IPS-NIHi11 (cell line): Measurements from ENCODE around the gene PEX6.

Experiments used
- DNase-seq: peaks from one replicate; pipeline ENCODE4 v3.0.0; 2012; ENCODE audit warnings: mixed read lengths, low spot score

PEX6 gene

DNA sequence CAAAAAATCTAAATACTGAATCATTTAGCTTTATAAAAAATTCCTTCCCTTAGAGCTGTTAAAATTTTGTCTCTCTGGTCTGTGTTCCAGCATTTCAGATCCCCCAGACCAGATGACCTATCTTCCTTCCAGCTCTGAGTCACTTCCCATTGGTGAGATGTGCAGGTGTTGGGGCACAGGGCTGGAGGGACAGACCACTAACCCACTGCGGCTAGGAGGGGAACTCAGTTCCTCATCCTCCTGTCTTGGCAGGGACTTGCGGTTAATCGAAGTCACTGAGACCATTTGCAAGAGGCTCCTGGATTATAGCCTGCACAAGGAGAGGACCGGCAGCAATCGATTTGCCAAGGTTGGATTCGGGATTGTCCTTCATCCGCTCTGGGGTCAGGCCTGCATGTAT, 43.7 kb downstream of the PEX6 start:
- no peak for DNase-seq

DNA sequence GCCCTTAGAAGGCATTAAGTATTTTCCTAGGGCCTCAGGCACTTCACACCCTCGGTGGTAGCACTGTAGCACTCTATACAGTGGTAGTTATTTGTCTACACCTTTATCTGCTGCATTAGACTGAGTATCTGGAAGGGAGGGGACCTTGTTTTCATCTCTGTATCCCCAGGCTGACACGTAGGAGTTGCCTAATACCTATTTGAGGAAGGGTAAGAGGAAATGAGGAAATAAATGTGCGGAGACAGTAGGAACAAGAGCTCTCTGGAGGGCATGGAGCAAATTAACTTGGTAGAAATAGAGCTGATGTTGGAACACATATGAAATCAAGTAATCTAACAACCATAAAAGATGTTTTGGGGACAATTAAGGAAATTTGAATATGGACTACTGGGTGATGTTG, 45.8 kb downstream of the PEX6 start:
- DNase-seq: no peak

DNA sequence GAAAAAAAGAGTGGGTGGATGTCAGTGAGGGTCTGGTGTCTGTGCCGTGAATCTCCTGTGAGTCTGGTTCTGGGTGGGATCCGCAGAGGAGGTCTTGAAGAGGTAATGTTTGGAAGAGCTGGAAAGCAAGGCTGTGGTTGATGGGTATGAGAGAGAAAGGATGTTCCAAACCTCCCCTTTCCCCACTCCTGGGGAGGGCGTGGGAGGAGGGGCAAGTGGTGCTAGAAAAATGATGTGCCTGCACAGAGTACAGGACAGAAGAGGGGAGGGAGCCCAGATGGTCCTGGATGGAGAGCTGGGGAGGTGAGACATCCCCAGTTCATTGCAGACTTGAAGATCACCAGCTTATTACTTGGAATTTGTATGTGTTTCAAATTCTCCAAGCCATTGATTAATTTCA, 46.6 kb downstream of the PEX6 start:
- DNase-seq: no peak

DNA sequence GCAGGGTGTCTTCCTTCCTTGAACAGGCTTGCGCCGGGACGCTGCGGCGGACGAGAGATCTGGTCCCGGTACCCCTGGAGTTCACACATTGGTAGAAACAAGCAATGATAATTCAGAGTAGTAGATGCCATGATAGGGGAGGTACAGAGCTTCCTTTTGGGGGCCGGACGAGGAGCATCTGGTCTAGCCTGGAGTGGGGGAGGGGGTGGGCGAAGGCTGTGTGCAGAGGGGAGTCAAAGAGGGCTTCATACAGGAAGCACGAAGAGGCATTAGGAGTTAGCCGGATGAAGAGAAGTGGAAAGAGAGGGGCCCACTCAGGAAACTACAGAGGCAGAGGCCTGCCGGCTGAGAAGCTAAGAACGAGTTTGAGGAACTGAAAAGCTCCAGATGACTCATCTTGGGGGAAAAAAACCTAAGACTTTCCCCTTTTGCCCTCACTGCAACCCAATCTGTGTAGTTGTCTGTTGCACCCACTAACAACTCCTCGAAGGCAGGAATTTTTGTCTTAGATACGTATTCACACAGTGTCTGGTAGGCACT, 49.1 kb downstream of the PEX6 start:
- DNase-seq: no peak

DNA sequence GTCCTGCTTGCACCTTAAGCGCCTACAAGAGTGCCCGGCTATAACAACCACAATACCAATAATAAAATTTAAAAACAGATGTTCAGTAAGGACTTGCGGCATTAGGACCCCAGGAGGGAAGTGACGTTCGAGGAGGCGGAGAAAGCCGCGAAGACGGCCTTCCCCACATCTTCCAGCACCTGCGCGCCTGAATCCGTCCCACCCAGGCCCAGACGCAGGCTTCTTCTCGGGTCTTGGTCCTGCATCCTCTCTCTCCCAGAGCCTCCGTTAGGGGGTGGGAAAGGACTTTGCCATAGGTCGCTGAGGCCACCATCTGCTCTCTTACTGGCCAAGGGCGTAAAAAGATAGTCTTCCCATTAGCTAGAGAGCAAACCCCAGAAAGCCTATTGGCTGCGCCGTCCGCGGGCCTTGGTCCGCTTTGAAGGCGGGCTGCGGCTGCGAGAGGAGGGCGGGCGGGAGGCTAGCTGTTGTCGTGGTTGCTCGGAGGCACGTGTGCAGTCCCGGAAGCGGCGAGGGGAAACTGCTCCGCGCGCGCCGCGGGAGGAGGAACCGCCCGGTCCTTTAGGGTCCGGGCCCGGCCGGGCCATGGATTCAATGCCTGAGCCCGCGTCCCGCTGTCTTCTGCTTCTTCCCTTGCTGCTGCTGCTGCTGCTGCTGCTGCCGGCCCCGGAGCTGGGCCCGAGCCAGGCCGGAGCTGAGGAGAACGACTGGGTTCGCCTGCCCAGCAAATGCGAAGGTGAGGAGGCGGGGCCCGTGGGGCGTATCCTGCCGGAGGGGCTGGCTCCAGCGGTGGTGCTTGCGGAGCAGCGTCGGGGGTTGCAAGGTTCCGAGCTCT, 49.8 kb downstream of the PEX6 start, which contains the start of gene CNPY3:
CNPY3 (plus strand) TSS at position 495 of the 835 bp plus-strand sequence; CDS start at position 586, 91 bp downstream.
- DNase-seq: peak; percentile 91

DNA sequence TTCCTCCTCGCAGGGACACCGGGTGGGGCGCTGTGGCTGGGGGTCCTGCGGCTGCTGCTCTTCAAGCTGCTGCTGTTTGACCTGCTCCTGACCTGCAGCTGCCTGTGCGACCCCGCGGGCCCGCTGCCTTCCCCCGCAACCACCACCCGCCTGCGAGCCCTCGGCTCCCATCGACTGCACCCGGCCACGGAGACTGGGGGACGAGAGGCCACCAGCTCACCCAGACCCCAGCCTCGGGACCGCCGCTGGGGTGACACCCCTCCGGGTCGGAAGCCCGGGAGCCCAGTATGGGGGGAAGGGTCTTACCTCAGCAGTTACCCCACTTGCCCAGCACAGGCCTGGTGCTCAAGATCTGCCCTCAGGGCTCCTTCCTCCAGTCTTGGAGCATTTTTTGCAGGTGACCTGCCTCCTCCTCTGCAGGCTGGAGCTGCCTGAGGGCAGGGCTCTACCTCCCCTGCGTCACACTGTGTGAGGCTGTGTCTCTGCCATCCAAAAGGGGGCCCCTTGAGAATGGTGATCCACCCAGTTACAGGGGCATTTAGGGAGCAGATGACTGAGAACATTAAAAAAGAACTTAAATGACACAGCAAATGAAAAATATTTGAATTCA, 53.6 kb downstream of the PEX6 start:
- DNase-seq: peak; percentile 34

DNA sequence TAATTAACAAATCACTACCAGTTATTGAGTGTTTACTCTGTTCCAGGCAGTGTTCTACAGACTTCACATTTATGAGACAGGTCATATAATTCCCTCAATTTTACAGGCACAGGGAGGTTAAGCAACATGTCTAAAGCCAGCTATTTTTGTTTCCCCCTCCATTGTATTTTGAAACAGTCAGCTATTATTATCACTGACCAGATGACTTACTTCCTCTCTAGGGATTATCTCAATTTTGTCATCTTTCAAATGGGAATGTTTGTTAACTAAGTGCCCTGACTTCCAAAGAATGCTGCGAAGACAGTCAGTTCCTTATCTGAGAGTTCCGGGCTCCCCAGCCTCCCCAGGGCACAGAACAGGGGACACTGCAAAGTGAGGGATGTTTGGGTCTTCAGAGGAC, 55.3 kb downstream of the PEX6 start:
- DNase-seq: no peak

DNA sequence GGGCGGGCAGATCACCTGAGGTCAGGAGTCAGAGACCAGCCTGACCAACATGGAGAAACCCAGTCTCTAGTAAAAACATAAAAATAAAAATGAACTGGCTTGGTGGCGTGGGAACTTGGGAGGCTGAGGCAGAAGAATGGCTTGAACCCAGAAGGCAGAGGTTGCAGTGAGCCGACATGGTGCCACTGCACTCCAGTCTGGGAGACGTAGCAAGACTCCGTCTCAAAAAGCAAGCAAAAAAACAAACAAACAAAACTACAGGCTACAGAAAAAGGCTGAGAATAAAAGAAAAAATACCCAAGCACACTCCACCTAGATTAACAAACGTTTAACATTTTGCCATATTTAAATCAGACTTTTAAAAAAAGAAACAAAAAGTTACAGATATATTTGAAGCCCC, 57.2 kb downstream of the PEX6 start:
- no peak for DNase-seq

DNA sequence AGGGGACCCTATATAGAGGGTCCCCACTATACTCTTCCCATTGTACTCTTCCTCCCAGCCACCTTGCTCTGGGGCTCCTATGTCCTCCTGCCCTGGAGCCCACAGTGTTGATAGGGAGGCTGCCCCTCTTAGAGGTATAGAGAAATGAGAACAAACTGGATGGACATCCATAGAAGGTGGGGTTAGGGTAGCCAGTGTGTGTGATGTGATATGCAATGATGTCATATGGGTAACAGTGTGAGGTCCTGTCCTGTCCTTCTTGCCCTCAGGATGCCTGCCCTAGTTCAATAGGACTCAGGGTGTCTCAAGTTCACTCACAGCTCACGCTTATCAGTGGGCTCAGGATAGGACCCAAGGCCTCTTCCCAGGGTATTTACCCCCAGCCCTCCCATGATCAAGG, 62.7 kb downstream of the PEX6 start:
- DNase-seq: no peak

DNA sequence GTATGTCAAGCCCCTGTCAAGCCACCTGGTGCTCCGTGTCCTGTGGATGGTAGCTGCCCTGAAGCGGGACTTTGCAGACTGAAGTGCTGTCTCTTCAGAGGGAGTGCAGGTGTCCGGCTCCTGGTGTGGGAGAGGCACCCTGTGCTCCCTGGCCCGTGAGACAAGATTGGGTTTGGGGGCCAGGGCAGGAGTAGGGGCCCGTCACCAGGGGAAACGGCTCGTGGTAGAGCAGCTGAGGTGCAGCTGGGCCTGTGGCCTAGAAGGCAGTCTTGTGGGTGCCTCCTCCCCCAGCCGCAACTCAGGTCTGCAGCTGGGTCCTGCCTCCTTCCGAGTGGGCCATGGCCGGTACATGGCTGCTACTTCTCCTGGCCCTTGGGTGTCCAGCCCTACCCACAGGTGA, 63.2 kb downstream of the PEX6 start, which contains the start of gene PTCRA:
PTCRA (plus strand) TSS at position 322 of the 400 bp plus-strand sequence; CDS start at position 339, 17 bp downstream.
- DNase-seq: no peak

DNA sequence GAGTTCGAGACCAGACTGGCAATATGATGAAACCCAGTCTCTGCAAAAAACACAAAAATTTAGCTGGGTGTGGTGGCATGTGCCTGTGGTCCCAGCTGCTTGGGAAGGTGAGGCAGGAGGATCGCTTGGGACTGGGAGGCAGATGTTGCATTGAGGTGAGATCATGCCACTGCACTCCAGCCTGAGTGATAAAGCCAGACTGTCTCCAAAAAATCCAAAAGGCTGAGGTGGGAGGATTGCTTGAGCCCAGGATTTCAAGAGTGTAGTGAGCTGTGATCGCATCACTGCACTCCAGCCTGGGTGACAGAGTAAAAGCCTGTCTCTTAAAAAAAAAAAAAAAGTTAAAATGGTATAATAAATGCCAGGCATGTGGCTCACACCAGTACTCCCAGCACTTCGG, 64.4 kb downstream of the PEX6 start:
- DNase-seq: no peak
